NT2/D1 (cell line): ENCODE data around the gene CRYGB.

Experiments
- SUZ12 ChIP-seq: IDR thresholded peaks from 2 replicates; pipeline ENCODE4 v1.6.1; 2011; ENCODE audit not compliant: insufficient read length, insufficient read depth; ENCODE audit errors: extremely low read depth
- ZNF274 ChIP-seq: IDR thresholded peaks from 2 replicates; pipeline ENCODE4 v1.6.1; 2011; ENCODE audit warnings: mild to moderate bottlenecking, low read depth, low read length

DNA sequence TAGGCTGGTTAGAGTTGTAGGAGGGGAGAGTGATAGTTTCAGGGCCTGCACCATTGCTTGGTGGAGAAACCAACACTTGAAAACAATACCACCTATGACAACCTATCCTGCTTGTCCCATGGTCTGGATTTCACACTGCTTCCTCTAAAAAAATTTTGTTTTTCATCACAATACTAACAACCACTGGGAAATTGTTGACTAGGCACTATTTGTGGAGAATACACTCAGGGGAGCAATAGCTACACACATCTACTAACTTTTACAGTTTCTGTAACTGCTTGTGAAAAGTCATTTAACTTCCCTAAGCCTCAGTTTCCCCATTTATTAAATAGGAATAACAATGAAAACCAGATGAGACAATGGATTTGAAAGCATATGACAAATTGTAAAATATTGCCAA lies 4.1 kb upstream of the CRYGB start:
- no peak for TF ChIP-seq SUZ12
- TF ChIP-seq ZNF274, result no peak
